PC-9 (cell line): Measurements from ENCODE around the gene RCSD1. TPM values are rescaled to one million over a fixed set of nuclear protein-coding genes. Genes with fewer than 3 reads are reported as not detected.

ENCODE experiments used
- BruUV-seq: library from RNA; stranded (reverse); fragments of 400-500 nt; replicated peaks from 2 replicates; lab custom pipeline; 2021; lab: Mats Ljungman, UMichigan
- CTCF ChIA-PET: fragments of 300-600 bp; sonication (Branson Sonifier 250); formaldehyde crosslinking; loops from one replicate; lab custom pipeline; 2022; ENCODE audit warnings: antibody characterized with exemption; lab: Charles Lee
- POLR2A ChIA-PET: fragments of 300-600 bp; sonication (Branson Sonifier 250); formaldehyde crosslinking; loops from one replicate; lab custom pipeline; 2022; ENCODE audit warnings: antibody characterized with exemption; ENCODE audit not compliant: unreplicated experiment; lab: Charles Lee
- DNase-seq, 2 experiments: peaks; one replicate each; pipeline versions ENCODE4 v3.0.0 to v3.0.0-alpha.2; 2015 to 2022; ENCODE audit warnings: mixed read lengths in 1 of 2
- H2AFZ ChIP-seq: fragments of 200-600 bp; sonication (generic); 2 replicates; pipeline ENCODE4 v1.8.1; 2017; ENCODE audit warnings: antibody characterized with exemption
- H3F3A ChIP-seq: fragments of 200-600 bp; sonication (generic); 2 replicates; pipeline ENCODE4 v1.8.1; 2017; ENCODE audit warnings: antibody characterized with exemption, mild to moderate bottlenecking, low read depth; ENCODE audit not compliant: insufficient read depth
- H3K27ac ChIP-seq: fragments of 200-600 bp; sonication (generic); 2 replicates; pipeline ENCODE4 v1.6.1; 2016; ENCODE audit warnings: mixed run types
- H3K27me3 ChIP-seq: fragments of 200-600 bp; sonication (generic); 2 replicates; pipeline ENCODE4 v1.6.1; 2016; ENCODE audit warnings: low read depth, mixed run types; ENCODE audit not compliant: insufficient read depth
- H3K36me3 ChIP-seq: fragments of 200-600 bp; sonication (generic); 2 replicates; pipeline ENCODE4 v1.6.1; 2016; ENCODE audit warnings: low read depth, mixed run types
- H3K4me1 ChIP-seq: fragments of 200-600 bp; sonication (generic); replicated peaks from 2 replicates; pipeline ENCODE4 v1.6.1; 2016; ENCODE audit warnings: mixed run types; ENCODE audit not compliant: insufficient read depth
- H3K4me2 ChIP-seq: fragments of 200-600 bp; sonication (generic); 2 replicates; pipeline ENCODE4 v1.6.1; 2017; ENCODE audit warnings: mixed run types
- H3K4me3 ChIP-seq: fragments of 200-600 bp; sonication (generic); 2 replicates; pipeline ENCODE4 v1.6.1; 2016; ENCODE audit warnings: mixed run types
- H3K79me2 ChIP-seq: fragments of 200-600 bp; sonication (generic); 2 replicates; pipeline ENCODE4 v1.6.1; 2017; ENCODE audit warnings: low read depth, mixed run types
- H3K9me2 ChIP-seq: fragments of 200-600 bp; sonication (generic); 2 replicates; pipeline ENCODE4 v1.8.1; 2017; ENCODE audit warnings: mild to moderate bottlenecking; ENCODE audit not compliant: insufficient read depth
- H3K9me3 ChIP-seq: fragments of 200-600 bp; sonication (generic); 2 replicates; pipeline ENCODE4 v1.8.1; 2016; ENCODE audit warnings: low read depth; ENCODE audit not compliant: insufficient read depth
- H4K20me1 ChIP-seq: fragments of 200-600 bp; sonication (generic); 2 replicates; pipeline ENCODE4 v1.8.1; 2017; ENCODE audit not compliant: insufficient read depth
- CTCF ChIP-seq: fragments of 200-600 bp; sonication (generic); conservative IDR thresholded peaks from 2 replicates; pipeline ENCODE4 v1.6.1; 2017; ENCODE audit warnings: mixed run types, antibody characterized with exemption, mild to moderate bottlenecking, moderate library complexity
- EZH2 ChIP-seq: fragments of 200-600 bp; sonication (generic); IDR thresholded peaks from 2 replicates; pipeline ENCODE4 v1.8.0; 2017; ENCODE audit warnings: antibody characterized with exemption, low read depth
- intact Hi-C: fragments of 100-400 bp; cut with micrococcal nuclease; formaldehyde crosslinking; loops from one replicate; pipeline ENCODE4 v1.10.0; 2022; ENCODE audit not compliant: unreplicated experiment
- total RNA-seq: library from RNA; stranded (reverse); gene quantifications from 2 replicates; pipeline ENCODE4 v1.2.3, GENCODE V29; 2021

The RCSD1 gene
- total RNA-seq, 1 experiment from 2014 or later: not detected

- Histone ChIP-seq H2AFZ (no peak overlapping the region), H3K36me3 (no peaks in the 10 kb centered on the region), H4K20me1 (no peaks in the 10 kb centered on the region), H3K4me2 (no peak overlapping the region), H3K4me1 (0 out of 2 replicates have a peak, but pooled peaks cover 9% of the 10 kb centered on the region), H3K9me3 (no peaks in the 10 kb centered on the region), H3K27ac (no peak overlapping the region), H3K9me2 (no peaks in the 10 kb centered on the region), H3K79me2 (no peaks in the 10 kb centered on the region), H3F3A (no peaks in the 10 kb centered on the region), H3K27me3 (peaks cover 9% of the 10 kb centered on the region; the same call in 1 of the 2 replicates), H3K4me3 (no peak overlapping the region)
- no TSS peak for BruUV-seq
- ChIA-PET POLR2A (no interaction called here), CTCF (no interaction called here)
- intact Hi-C loops: no loop called here
- DNase-seq: no peak
- TF ChIP-seq CTCF (no peak), EZH2 (no peak)
Observed at GRCh38 chr1:167673265-167673664, 43.2 kb downstream of the RCSD1 start.

DNA sequence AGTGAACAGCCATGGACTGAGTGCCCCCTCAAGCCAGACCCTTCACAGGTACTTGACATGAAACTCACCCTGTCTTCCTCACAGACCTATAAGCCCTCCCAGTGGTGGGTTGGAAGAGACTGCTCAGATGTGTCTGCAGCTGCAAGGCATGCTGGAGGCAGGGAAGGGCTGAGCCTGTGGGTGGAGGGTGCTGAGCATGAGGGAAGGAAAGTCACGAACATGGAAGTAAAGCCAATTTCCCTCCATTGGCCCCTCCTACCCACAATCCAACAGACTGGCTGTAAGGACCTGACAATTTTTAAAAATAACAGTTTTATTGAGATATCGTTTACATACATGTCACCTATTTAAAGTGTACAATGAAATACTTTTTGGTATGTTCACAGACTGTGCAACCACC lies 44.1 kb downstream of the RCSD1 start:
- POLR2A ChIA-PET: no interaction called here
- CTCF ChIA-PET: no interaction called here

DNA sequence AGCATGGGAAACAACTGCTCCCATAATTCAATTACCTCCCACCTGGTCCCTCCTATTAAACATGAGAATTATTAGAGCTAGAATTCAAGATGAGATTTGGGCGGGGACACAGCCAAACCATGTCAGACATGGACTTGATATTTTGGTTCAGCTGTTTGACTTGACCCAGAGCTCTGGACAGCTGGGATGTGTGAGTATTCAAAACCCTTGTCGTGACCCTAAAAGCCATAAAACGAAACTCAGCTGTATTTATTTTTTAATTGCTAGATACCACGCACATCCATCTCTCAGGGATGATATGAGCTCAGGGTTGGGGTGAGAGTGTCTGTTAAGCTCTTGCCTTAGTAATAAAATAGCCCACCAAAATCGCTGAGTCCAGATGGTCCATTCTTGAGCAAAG lies 45.4 kb downstream of the RCSD1 start:
- Histone ChIP-seq H3K9me3 (no peaks in the 10 kb centered on the region), H3K79me2 (no peaks in the 10 kb centered on the region), H3K27ac (no peak overlapping the region), H3K4me2 (no peak overlapping the region), H4K20me1 (no peaks in the 10 kb centered on the region), H3K9me2 (no peaks in the 10 kb centered on the region), H3F3A (no peaks in the 10 kb centered on the region), H3K36me3 (no peaks in the 10 kb centered on the region), H2AFZ (no peak overlapping the region), H3K27me3 (peaks cover 9% of the 10 kb centered on the region; the same call in 1 of the 2 replicates), H3K4me1 (0 out of 2 replicates have a peak, but pooled peaks cover 9% of the 10 kb centered on the region), H3K4me3 (no peak overlapping the region)
- ChIA-PET POLR2A (no interaction called here), CTCF (interaction anchor here (0.6 kb wide), 1 partner anchor 111 kb away, joined by 3 read pairs; no protein-coding TSS in a partner anchor)
- no peak for DNase-seq
- TF ChIP-seq EZH2: no peak
- no peak for TF ChIP-seq CTCF
- intact Hi-C loops: no loop called here
- no TSS peak for BruUV-seq

More for the DNA sequence above, 44.1 kb downstream of the RCSD1 start:
- DNase-seq: no peak
- intact Hi-C loops: no loop called here
- no peaks in the 10 kb centered on the region for H3K79me2 ChIP-seq
- H3F3A ChIP-seq: no peaks in the 10 kb centered on the region
- no peak overlapping the region for H3K27ac ChIP-seq
- no peaks in the 10 kb centered on the region for H3K9me2 ChIP-seq
- peaks cover 9% of the 10 kb centered on the region; the same call in 1 of the 2 replicates for H3K27me3 ChIP-seq
- no peak overlapping the region for H3K4me2 ChIP-seq
- no peaks in the 10 kb centered on the region for H3K9me3 ChIP-seq
- no peaks in the 10 kb centered on the region for H4K20me1 ChIP-seq
- H3K36me3 ChIP-seq: no peaks in the 10 kb centered on the region
- H3K4me3 ChIP-seq: no peak overlapping the region
- 0 out of 2 replicates have a peak, but pooled peaks cover 9% of the 10 kb centered on the region for H3K4me1 ChIP-seq
- no TSS peak for BruUV-seq
- TF ChIP-seq EZH2: no peak
- TF ChIP-seq CTCF: no peak
- no peak overlapping the region for H2AFZ ChIP-seq
